GM12878 (cell line): Measurements from ENCODE around the gene RAB7B. TPM values are rescaled to one million over a fixed set of nuclear protein-coding genes. Genes with fewer than 3 reads are reported as not detected.

Experiments
- BHLHE40 ChIP-seq, 2 experiments: fragments of 450-650 bp in 1 of 2; IDR thresholded peaks; 2 replicates each; pipeline ENCODE4 v1.6.1; 2011 to 2017; ENCODE audit warnings: low read depth in 2 of 2, borderline replicate concordance in 1 of 2, improper control_type of control experiment in 1 of 2, low read length in 1 of 2, mild to moderate bottlenecking in 1 of 2
- CBFB ChIP-seq: IDR thresholded peaks from 2 replicates; pipeline ENCODE4 v1.6.1; 2016; ENCODE audit warnings: antibody characterized with exemption, low read depth
- CEBPB ChIP-seq, 2 experiments: fragments of 150-350 bp in 1 of 2; IDR thresholded peaks; 2 replicates each; pipeline ENCODE4 v1.6.1; 2012 to 2014; ENCODE audit warnings: low read depth in 2 of 2, low read length in 2 of 2, borderline replicate concordance in 1 of 2, inconsistent platforms in 1 of 2
- CHD1 ChIP-seq: IDR thresholded peaks from 2 replicates; pipeline ENCODE4 v1.6.1; 2012; ENCODE audit warnings: low read depth, low read length, improper control_type of control experiment
- CHD4 ChIP-seq: fragments of 200-600 bp; sonication (generic); IDR thresholded peaks from 2 replicates; pipeline ENCODE4 v1.6.1; 2016; ENCODE audit warnings: mild to moderate bottlenecking
- CREM ChIP-seq: IDR thresholded peaks from 2 replicates; pipeline ENCODE4 v1.6.1; 2014; ENCODE audit warnings: antibody characterized with exemption, low read depth
- FOS ChIP-seq: IDR thresholded peaks from 3 replicates; pipeline ENCODE4 v1.6.1; 2011; ENCODE audit warnings: borderline replicate concordance; ENCODE audit not compliant: insufficient read length; ENCODE audit errors: extremely low read depth
- FOXK2 ChIP-seq: fragments of 450-650 bp; IDR thresholded peaks from 2 replicates; pipeline ENCODE4 v1.6.1; 2017; ENCODE audit warnings: mild to moderate bottlenecking, moderate library complexity
- HCFC1 ChIP-seq: fragments of 150-350 bp; IDR thresholded peaks from 2 replicates; pipeline ENCODE4 v1.6.1; 2014; ENCODE audit warnings: low read length
- IKZF2 ChIP-seq, 2 experiments: fragments of 450-650 bp; IDR thresholded peaks; 2 replicates each; pipeline ENCODE4 v1.6.1; 2017; ENCODE audit warnings: mild to moderate bottlenecking in 2 of 2, moderate library complexity in 2 of 2
- MTA2 ChIP-seq: fragments of 450-650 bp; IDR thresholded peaks from 2 replicates; pipeline ENCODE4 v1.6.1; 2016; ENCODE audit warnings: low read depth, mild to moderate bottlenecking, moderate library complexity
- MXI1 ChIP-seq: fragments of 150-350 bp; IDR thresholded peaks from 2 replicates; pipeline ENCODE4 v1.6.1; 2011; ENCODE audit warnings: low read depth, mild to moderate bottlenecking, inconsistent platforms, low read length, improper control_type of control experiment
- PAX5 ChIP-seq: IDR thresholded peaks from 2 replicates; pipeline ENCODE4 v1.6.1; 2011; ENCODE audit warnings: low read depth, low read length, borderline replicate concordance
- PML ChIP-seq: IDR thresholded peaks from 2 replicates; pipeline ENCODE4 v1.6.1; 2012; ENCODE audit warnings: low read length, inconsistent platforms
- RFX5 ChIP-seq: IDR thresholded peaks from 2 replicates; pipeline ENCODE4 v1.6.1; 2011; ENCODE audit warnings: low read depth, low read length, improper control_type of control experiment
- SP1 ChIP-seq: IDR thresholded peaks from one replicate; pipeline ENCODE4 v1.6.1; 2011; ENCODE audit warnings: low read depth, low read length
- TBL1XR1 ChIP-seq: IDR thresholded peaks from 2 replicates; pipeline ENCODE4 v1.6.1; 2012; ENCODE audit warnings: low read depth, low read length, improper control_type of control experiment
- TCF3 ChIP-seq: IDR thresholded peaks from 2 replicates; pipeline ENCODE4 v1.6.1; 2012; ENCODE audit warnings: low read depth, mild to moderate bottlenecking, low read length, borderline replicate concordance; ENCODE audit not compliant: insufficient read depth
- USF2 ChIP-seq: IDR thresholded peaks from 2 replicates; pipeline ENCODE4 v1.6.1; 2011; ENCODE audit warnings: low read depth, low read length, improper control_type of control experiment, borderline replicate concordance
- YY1 ChIP-seq: IDR thresholded peaks from 2 replicates; pipeline ENCODE4 v1.6.1; 2011; ENCODE audit warnings: low read depth, mild to moderate bottlenecking, low read length
- ZNF207 ChIP-seq: fragments of 450-650 bp; IDR thresholded peaks from 2 replicates; pipeline ENCODE4 v1.6.1; 2014; ENCODE audit warnings: antibody characterized with exemption, mild to moderate bottlenecking, borderline replicate concordance
- ZNF217 ChIP-seq: fragments of 450-650 bp; IDR thresholded peaks from 2 replicates; pipeline ENCODE4 v1.6.1; 2017; ENCODE audit warnings: antibody characterized with exemption, mild to moderate bottlenecking
- polyA plus RNA-seq, 11 experiments: library from polyadenylated mRNA; depleted of rRNA in 4 of 11; unstranded in 6 of 11; stranded (reverse) in 5 of 11; fragments of >200 nt; fragmentation: Nextera tagmentation in 4 of 11; fragmentation: Illumina TruSeq in 1 of 11; extraction: Ambion mirVana in 4 of 11; extraction: Trizol in 1 of 11; gene quantifications; 1 replicate in 1 of 11; 2 replicates in 10 of 11; pipeline versions ENCODE4 v1.2.1 to v1.2.3, GENCODE V29; 2011 to 2016; ENCODE audit warnings: inconsistent platforms in 2 of 11, missing spikeins in 2 of 11, low read depth in 1 of 11
- total RNA-seq, 4 experiments: library from RNA; depleted of rRNA in 3 of 4; stranded (reverse); fragments of >200 nt in 3 of 4; fragmentation: Illumina TruSeq in 1 of 4; extraction: Trizol in 1 of 4; gene quantifications; 2 replicates each; pipeline versions ENCODE4 v1.2.1 to v1.2.3, GENCODE V29; 2013 to 2021
- TF ChIP-seq, protein P1 (sequence below): fragments of 450-650 bp; conservative IDR thresholded peaks from 2 replicates; pipeline ENCODE4 v1.6.1; 2017; ENCODE audit warnings: mild to moderate bottlenecking, moderate library complexity
- TF ChIP-seq, protein P2 (sequence below): fragments of 450-650 bp; IDR thresholded peaks from 2 replicates; pipeline ENCODE4 v1.6.1; 2018; ENCODE audit warnings: mild to moderate bottlenecking, low read depth, moderate library complexity; ENCODE audit not compliant: partially characterized antibody
- TF ChIP-seq, protein P3 (sequence below): IDR thresholded peaks from 2 replicates; pipeline ENCODE4 v1.6.1; 2012; ENCODE audit warnings: low read length, inconsistent platforms

Gene RAB7B
- total and polyA plus RNA-seq, 10 of the 15 experiments (the other 5 are each of a cell fraction or from before 2014, with no cell fraction given) = 0.09 TPM; not detected in 9

DNA sequence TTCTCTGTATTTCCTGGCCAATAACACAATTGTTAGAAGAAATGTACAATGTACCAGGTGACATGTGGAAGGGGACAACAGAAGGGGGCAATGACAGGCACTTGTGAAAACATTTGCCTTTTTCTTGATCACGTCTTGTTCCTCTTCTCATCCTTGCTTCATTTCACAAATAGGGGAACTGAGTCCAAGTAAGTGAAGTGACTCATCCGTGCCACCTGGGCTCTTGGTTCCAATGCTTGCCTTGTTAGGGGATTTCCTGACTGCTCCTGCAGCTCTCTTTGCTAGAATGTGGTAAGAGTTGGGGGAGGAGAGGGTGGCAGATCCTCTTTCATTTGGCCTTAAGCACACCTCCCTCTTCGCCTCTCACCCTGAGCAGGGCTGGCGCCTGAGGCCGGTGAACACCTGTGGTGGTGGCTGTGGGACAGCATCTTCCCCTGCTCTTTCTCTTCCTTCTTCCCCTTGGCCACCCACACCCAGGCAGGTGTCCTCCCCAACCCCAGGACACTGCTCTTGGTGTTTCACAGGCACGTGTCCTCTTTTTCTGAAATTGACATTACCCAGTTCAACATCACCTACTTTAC is 47.5 kb upstream of the RAB7B start (continued):
- TF ChIP-seq, protein P1, sequence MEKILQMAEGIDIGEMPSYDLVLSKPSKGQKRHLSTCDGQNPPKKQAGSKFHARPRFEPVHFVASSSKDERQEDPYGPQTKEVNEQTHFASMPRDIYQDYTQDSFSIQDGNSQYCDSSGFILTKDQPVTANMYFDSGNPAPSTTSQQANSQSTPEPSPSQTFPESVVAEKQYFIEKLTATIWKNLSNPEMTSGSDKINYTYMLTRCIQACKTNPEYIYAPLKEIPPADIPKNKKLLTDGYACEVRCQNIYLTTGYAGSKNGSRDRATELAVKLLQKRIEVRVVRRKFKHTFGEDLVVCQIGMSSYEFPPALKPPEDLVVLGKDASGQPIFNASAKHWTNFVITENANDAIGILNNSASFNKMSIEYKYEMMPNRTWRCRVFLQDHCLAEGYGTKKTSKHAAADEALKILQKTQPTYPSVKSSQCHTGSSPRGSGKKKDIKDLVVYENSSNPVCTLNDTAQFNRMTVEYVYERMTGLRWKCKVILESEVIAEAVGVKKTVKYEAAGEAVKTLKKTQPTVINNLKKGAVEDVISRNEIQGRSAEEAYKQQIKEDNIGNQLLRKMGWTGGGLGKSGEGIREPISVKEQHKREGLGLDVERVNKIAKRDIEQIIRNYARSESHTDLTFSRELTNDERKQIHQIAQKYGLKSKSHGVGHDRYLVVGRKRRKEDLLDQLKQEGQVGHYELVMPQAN = peak; percentile 64
- peak; percentile 93 for TF ChIP-seq CREM
- peak in 1 of 2 experiments; percentile 90; a peak in 2 of 4 replicates for TF ChIP-seq CEBPB (IDR thresholded peaks at IDR 0.05; ENCODE audit: borderline replicate concordance in 1 of 2, low read depth in 2 of 2, low read length in 2 of 2)
- TF ChIP-seq HCFC1 = no peak
- peak; percentile 98 for TF ChIP-seq PAX5
- TF ChIP-seq YY1 = no peak
- peak; percentile 94 for TF ChIP-seq CBFB
- TF ChIP-seq TCF3 = peak; percentile 99
- TF ChIP-seq, protein P2, sequence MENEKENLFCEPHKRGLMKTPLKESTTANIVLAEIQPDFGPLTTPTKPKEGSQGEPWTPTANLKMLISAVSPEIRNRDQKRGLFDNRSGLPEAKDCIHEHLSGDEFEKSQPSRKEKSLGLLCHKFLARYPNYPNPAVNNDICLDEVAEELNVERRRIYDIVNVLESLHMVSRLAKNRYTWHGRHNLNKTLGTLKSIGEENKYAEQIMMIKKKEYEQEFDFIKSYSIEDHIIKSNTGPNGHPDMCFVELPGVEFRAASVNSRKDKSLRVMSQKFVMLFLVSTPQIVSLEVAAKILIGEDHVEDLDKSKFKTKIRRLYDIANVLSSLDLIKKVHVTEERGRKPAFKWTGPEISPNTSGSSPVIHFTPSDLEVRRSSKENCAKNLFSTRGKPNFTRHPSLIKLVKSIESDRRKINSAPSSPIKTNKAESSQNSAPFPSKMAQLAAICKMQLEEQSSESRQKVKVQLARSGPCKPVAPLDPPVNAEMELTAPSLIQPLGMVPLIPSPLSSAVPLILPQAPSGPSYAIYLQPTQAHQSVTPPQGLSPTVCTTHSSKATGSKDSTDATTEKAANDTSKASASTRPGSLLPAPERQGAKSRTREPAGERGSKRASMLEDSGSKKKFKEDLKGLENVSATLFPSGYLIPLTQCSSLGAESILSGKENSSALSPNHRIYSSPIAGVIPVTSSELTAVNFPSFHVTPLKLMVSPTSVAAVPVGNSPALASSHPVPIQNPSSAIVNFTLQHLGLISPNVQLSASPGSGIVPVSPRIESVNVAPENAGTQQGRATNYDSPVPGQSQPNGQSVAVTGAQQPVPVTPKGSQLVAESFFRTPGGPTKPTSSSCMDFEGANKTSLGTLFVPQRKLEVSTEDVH = no peak
- TF ChIP-seq BHLHE40 (IDR thresholded peaks at IDR 0.05; ENCODE audit: borderline replicate concordance in 1 of 2, low read depth in 2 of 2, low read length in 1 of 2) = peak; percentile 95
- no peak for TF ChIP-seq RFX5
- peak; percentile 95 for TF ChIP-seq MTA2
- peak; percentile 86 for TF ChIP-seq PML
- no peak for TF ChIP-seq CHD4
- TF ChIP-seq TBL1XR1 = peak; percentile 93
- TF ChIP-seq FOS = no peak
- peak; percentile 99 for TF ChIP-seq IKZF2 (IDR thresholded peaks at IDR 0.05)
- TF ChIP-seq SP1 = peak; percentile 90
- TF ChIP-seq, protein P3, sequence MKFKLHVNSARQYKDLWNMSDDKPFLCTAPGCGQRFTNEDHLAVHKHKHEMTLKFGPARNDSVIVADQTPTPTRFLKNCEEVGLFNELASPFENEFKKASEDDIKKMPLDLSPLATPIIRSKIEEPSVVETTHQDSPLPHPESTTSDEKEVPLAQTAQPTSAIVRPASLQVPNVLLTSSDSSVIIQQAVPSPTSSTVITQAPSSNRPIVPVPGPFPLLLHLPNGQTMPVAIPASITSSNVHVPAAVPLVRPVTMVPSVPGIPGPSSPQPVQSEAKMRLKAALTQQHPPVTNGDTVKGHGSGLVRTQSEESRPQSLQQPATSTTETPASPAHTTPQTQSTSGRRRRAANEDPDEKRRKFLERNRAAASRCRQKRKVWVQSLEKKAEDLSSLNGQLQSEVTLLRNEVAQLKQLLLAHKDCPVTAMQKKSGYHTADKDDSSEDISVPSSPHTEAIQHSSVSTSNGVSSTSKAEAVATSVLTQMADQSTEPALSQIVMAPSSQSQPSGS = peak; percentile 98
- no peak for TF ChIP-seq FOXK2
- TF ChIP-seq CHD1 = no peak
- 0 out of 2 replicates have a peak, but pooled peaks have one; percentile 72 for TF ChIP-seq ZNF207
- TF ChIP-seq MXI1 = peak; percentile 78; the same call in 1 of the 2 replicates
- TF ChIP-seq ZNF217 = peak; percentile 91
- peak; percentile 8; the same call in 1 of the 2 replicates for TF ChIP-seq USF2
